NCI-H2196 (cell line): ENCODE data around the gene IDUA.

Source experiments
- DNase-seq: peaks from one replicate; lab custom pipeline; 2025; ENCODE audit not compliant: unreplicated experiment; lab: John Stamatoyannopoulos, UW

IDUA gene

DNA sequence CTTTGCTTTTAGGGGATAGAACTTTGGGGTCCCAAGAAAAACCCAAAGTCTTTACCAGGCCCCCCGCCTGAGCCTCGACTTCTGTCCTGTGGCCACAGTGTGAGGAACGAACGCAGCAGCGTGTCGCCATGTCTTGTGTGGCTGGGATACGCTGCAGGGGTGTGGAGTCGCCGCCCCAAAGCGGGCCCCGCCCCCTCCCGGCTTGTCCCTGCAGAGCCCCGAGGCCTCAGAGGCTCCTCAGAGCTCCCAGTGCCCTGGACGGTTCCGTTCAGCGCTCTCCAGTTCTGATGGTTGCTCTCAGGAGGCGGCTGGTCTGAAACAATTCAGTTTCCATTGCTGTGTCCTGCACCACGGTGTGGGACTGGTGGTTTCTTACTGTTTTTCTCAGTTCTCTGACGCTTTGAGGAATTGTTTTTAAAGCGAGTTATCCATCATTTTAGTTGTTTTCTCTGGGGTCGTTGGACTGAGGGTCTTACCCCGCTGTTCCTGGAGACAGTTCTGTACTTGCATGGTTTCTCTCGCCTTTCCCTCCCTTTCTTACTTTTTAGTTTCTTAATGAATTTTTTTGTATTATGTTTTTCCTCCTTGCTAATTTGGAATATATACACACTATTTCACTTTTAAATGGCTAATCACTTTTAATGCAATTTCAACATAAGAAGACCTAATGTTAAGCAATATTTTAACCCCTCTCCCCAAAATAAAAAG is 1.6 kb upstream of the IDUA start:
- DNase-seq = no peak

DNA sequence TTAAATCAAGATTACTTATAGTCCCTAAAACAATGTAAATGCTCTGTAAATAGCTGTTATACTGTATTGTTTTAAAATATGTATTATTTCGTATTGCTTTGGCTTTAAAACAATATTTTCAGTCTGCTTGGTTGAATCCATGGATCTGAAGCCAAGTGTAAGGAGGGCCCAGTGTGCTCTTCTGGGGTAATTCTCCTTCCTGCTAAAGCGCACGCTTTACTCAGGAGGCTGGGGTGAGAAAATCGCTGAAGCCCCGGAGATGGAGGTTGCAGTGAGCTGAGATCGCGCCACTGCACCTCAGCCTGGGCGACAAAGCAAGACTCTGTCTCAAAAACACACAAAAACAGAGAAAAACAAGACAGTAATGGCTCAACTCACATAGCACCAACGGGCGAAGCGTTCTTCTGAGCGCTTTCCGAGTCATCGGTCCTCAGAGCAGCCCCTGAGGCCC is 391 bp upstream of the IDUA start:
- no peak for DNase-seq

DNA sequence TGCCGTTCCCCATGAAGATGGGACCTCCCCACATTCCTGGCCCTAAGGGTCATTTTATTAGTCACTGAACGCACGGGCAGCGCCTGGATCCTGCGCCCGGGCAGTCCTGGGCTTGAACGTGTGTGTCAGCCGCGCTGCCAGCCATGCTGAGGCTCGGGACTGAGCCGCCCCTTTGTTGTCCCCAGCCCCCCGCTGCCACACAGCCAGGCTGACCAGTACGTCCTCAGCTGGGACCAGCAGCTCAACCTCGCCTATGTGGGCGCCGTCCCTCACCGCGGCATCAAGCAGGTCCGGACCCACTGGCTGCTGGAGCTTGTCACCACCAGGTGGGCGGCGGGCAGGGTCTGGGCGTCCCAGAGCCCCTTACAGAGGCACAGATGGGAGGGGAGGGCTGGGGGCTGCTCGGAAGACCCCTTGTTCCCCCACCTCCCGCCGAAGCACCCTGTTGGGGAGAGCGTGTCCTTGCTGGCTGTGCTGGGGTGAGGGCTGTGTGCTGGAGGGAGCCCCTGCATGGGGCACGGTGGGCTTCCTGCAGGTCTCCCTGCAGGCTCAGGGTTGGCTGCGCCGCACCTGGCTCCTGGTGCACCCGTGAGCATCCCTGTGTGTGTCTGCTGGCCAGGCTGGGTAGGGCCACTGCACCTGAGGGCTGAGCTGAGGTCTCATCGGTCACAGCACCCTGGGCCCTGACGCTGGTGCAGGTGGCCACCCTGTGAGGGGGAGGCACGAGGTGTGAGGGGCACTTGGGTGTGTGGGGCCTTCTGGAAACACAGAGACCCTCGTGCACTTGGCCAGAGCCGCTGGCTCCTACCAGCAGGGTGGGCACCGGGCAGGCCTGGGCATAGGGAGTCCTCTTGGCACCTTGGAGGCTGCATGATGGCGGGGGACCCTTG is 1.0 kb downstream of the IDUA start:
- DNase-seq = no peak

DNA sequence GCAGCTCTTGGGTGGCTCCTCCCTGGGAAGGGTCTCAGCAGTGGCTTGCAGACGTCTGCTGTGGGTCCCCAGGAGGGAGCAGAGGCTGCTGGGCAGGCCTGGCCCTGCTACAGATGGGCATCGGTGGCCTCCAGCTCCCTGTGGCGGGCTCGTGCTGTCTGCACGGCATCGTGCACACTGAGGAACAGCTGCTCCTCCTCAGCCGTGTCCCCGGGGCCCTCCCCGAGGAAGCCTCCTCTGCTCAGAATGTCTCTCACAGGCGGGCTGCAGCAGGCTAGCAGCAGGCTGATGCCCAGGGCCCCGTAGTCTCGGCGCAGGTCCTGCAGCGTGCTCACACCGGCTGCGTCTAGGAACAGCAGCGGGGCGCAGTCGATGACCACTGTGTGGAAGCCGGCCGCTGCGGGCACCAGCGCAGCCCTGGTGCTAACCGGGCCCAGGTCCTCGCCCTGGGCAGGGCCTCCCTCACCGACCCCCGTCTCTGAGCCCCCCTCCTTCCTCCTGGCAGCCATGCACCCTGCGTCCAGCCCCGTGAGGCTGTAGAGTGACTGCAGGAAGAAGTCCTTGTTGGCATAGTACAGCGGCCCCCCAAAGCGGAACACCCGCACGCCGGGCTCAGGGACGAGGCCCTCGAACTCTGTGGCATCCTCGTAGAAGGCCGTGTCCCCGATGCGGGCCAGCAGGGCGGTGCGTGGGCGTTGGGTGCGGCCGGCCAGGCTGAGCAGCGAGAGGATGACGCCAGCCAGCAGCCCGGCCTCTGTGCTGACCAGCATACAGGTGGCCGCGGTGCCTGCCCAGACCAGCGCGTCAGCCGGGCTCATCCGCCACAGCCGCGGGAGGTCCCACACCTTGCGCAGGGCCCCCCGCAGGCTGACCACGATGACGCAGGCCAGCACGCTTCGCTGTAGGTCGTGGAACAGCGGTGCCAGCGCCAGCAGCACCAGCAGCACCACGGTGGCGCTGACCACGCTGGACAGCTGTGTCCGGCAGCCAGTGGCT is 2.2 kb downstream of the IDUA start:
- no peak for DNase-seq

DNA sequence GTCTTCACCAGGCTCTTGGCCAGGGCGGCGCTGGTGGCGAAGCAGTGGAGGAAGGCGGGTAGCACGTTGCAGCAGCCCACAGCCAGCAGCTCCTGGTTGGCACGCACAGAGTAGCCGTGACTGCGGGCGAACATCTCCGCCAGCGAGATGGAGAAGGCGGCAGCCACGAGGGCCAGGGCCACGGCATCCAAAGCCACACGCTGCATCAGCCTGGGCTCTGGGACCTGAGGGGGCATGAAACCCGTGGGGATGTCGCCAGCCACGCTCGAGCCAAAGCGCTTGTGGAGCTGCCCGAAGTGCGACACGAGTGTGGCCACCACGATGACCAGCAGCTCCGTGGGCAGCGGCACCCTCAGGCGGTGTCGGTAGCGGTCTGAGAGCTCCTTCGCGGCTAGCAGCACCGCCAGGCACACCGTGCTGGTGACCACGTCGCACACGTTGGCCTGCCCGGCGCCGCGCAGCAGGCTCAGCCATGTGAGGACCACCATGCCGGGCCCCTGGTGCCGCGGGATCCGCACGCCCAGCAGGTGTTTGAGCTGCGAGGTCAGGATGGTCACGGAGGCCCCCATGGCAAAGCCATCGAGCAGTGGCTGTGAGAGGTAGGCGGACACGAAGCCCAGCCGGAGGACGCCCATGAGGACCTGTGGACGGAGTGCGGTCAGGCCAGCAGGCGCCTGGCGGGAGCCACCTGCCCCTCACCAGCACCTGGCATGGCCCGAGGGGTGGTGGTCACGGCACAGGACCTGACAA is 3.1 kb downstream of the IDUA start:
- DNase-seq = no peak

DNA sequence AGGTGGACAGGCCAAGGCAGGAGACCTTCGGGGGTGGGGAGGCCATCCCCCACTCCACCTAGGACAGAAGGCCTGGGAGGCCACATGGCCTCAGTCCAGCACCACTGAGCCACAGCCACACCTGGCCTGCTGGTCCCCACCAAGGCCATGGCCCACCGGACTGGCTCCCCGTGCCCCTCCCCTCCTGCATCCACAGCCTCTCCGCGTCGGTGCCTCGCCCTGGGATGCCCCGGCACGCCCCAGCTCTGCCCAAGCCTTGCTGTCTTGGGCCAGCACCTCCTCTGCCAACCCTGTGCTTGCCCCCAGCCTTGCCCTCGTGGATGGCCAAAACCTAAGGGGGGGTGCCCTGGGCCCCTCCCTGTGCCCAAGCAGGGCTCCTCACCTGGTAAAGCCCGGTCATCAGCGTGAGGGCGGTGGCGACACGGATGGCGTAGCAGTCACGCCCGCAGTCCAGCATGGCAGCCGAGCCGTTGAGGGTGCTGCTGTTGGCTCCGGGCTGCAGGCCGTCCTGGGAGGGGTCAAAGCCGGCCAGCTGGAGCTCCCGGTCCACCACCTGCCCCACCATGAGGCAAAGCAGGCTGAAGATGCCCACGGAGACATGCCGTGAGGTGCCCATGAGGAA is 4.0 kb downstream of the IDUA start:
- DNase-seq = no peak

DNA sequence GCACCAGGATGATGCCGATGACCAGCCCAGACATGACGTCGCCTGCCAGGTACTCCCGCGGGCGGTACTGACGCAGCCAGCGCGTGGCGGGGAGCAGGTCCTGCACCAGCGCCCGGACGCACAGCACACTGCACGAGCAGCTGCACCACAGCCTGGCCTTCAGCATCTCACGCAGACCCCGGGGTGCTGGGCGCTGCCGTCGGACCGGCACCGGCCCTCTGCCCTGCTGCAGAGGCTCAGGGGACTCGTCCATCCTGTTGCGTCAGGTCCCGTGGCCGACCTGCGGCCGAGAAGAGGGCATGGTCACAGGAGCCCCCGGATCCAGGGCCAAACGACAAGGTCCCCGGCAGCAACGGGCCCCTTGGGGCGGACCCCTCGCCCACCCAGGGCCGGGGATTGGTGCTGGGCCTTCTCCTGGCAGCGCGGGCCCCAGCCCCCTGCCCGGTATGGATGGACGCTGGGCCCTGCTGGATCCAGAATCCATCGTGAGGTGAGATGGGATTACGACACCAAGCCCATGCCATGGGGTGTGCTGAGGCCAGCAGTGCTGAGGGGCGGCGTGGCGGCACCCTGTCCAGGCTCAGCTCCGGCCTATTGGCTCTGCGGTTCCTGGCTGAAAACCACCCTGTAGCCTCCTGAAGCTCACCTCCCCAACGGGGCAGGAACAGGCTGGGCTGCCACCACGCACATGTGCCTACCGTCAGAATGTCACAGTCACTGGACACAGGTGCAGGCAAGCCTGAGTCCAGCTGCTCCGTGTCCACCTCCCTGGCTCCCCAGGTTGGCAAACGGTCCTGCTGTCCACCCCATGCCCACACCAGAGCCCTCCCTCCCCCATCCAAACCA is 4.8 kb downstream of the IDUA start:
- DNase-seq = no peak

DNA sequence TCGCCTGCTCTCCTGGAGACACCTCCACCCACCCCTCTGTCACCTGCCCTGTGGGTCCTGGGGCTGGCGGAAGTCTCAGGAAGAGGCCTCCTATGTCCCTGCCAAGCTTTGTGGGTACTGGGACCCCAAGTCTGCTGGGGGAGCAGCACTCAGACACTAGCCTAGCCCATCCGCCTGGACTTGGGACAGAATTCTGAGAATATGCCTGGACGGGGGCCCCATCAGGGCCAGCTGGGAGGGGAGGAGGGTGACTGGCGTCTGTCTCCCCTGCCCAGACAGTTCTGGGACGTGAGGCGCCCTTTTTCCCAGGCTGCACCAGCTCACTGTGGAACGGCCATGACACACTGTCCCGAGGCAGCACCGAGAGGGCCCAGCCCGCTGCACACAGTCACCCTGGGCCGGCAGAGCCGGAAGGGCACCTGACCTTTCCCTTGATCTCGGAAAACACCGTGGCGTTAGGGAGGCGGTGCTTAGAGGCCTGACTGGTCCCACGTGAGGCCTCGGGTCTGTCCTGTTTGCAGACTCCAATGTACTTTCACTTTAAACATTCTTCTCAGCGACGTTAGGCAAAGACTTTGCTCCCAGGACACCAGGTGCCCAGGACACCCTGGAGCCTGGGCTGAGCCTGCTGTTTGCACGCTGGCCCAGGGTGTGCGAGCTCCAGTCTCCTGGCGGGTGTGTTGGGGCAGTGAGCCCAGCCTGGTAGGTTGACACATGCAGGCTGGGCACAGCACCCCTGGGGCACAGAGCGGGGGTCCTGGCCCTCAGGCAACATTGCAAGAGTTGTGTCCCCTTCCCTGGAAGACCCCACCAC is 5.7 kb downstream of the IDUA start:
- DNase-seq = no peak

DNA sequence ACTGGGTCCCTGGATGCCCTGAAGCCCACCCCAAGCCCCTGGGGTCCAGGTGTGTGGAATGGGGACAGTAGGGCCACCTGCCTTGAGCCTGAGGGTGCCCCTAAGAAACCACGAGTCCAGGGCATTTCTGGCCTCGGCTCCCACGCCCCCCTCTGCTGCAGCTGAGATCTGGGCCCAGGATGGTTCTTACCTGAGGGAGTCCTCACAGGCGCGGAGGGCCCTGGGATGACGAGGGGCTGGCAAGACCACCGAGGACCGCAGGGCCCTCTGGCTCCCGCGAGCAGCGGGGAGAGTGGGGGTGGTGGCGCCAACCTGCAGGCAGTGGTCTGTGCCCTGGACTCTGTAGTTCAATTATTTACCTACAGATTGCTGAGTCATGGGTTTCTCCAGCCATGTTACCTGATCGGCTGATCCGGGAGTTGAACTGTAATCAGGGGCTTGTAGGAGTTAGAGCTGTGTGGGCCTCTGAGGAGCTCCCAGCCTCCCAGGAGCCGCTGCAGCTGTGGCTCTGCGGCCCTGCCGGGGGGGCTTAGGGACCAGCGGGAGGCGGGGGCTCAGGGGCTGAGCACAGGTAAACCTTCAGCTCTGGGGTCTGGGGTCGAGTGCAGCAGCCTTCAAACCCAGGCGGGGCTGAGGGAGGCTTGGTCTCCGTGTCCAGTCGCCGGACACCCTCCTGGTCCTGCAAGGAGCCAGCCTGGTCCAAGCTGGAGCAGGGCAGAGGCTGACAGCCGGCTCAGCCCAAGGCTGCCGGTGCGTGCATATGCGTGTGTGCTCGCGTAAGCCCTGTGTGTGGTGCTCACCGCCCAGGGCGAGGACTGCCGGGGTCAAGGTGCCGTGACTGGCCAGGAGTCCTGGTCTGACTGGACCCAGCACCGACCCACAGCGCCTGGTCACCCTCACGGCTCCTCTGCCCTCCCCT is 6.5 kb downstream of the IDUA start, which contains the start of gene SLC26A1:
Gene SLC26A1 (minus strand): TSS at position 294 of the 919 bp plus-strand sequence. CDS start 1,701 bp downstream, outside the sequence.
- no peak for DNase-seq

DNA sequence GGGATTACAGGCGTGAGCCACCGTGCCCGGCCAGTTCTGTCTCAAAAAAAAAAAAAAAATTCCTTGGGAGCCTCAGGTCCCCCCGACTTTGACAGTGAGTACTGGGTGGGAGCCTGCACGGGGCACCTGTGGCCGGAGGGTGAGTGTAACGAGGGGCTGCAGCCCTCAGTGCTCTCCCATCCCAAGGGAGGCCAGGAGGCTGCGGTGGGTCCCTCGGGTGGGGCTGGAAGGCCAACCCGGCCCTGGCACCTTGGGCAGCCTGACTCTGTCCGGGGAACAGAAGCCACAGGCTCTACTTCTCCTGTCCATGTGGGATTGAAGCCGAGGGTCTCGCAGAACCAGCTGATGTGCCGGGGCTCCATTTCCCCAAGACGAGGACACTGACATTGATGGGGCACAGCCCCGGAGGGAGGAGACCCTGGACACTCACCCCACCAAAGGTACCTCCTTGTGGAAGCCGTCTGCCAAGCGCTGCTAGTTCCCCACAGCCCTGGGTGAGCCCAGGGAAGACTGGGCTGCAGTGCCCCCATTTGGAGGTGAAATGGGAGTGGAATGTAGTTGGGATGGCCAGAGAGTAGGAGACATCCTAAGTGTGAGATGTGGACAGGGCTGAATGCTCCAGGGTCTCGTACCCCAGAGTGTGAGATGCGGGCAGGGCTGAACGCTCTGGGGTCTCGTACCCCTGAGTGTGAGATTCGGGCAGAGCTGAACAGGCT is 8.6 kb downstream of the IDUA start:
- DNase-seq = no peak

DNA sequence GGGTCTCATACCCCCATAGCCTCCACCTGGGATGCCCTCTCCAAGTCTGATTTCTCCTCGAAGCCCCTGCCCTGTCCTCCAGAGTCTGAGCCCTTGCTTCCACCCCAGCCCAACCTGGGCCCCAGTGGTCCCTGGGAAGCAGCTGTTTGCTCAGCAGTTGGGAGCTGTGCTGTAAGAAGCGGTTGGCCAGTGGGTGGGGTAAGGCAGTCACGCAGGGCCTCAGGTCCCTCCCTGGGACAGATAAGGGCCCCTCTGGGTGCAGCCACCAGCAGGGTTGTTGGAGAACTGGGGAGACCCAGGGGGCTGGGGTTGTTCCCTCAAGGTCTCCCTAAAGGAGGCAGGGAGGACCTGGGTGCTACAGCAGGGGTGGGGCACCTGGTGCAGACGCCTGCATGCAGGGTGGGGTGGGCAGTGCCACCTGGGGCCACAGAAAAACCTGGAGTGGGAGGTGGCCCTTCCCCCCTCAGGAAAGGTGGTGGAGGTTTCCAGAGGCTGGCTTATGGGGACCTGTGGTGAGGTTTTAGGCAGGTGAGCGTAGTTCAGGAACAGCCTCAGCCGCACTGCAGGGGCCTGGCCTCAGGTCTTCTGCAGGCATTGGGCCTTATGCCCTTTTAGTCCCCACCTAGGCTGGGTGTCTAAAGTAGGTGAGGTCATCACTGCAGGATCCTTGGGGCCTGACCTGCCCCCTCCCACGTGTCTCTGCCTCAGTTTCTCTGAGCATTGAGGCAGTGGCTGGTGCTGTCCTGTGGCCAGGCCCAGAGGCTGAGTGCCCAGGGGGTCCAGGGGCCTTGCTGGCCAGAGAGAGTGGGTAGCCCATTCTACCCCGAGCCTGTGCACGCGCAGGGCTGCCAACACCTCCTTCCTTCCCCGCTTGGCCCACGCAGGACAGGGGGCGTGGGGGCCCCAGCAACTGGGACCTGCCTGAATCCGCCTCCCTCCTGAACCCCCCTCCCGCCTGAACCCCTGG is 9.5 kb downstream of the IDUA start:
- DNase-seq = no peak

DNA sequence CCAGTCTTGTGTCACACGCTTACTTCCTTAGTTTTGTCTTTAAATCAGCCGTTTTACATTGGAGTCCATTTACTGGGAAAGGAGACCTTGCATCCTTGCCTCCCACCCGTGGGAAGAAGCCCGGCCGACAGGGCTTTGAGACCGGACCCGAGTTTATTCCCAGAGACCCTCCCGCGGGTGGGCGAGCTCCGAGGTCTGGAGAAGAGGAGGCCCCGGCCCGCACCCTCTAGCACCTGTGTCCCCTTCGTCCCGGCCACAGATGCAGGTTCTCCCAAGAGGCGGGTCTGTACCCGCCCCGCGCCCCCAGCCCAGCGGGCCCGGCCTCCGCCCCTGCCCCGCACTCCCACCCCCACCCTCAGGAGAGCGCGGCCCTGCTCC is 10.1 kb downstream of the IDUA start:
- DNase-seq = no peak

DNA sequence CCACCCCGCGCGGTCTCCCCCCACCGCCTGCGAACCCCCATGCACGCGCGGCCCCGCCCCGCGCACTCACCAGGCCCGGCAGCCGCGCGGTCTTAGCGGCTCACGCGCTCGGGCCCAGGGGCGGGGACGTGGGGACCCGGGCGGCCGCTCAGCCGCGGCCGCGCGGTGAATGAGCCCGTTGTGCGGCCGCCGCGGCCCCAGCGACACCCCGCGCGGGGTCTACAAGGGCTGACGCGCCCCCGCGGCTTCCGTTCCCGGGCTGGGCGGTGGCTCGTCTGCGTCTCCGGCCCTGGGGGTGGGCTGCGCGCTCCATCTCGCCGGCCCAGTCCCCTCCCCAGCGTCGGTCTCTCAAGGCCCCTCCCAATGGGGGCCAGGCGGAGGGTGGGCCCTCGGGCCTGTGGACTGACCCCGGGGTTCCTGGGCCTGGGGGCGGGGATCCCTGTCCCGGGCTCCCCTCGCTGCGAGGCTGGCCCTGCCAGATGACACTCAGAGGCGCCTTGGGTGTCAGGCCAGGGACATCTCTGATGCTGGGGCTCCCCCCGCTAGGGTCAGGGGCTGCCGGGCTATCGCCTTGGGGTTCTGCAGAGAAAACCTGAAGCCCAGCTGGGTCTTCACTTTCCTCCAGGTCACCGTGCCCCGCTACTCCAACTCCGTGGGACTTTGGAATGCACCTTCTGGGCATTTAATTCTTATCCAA is 10.7 kb downstream of the IDUA start:
- DNase-seq = peak; percentile 3

DNA sequence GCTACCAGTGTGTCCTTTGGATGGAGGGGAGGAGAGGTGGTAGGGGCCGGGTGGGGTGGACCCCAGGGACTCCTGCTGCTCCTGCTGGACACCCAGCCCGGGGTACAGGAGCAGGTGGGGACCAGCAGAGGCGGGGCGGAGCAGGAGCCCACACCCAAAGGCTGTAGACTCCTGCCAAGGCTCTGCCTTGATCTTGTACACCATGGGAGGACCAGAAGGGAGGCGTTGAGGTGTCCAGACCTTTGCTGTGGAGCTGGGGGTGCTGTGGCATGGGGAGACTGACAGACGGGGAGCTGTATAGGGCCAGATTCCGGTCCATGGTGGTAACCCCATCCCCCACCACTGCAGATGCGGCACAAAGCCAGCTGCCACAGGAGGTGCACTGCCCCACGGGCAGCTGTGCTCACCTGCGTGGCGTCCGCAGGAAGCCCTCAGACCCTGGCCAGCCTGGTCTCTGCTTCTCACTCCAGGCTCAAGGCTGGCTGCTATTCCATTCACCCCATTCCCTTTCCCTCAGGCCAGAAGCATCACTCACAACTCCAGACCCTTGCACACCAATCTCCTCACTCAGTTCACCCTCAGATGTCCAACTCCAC is 11.3 kb downstream of the IDUA start:
- no peak for DNase-seq
